Measurements from ENCODE around the gene EPAS1.

EPAS1 gene

DNA sequence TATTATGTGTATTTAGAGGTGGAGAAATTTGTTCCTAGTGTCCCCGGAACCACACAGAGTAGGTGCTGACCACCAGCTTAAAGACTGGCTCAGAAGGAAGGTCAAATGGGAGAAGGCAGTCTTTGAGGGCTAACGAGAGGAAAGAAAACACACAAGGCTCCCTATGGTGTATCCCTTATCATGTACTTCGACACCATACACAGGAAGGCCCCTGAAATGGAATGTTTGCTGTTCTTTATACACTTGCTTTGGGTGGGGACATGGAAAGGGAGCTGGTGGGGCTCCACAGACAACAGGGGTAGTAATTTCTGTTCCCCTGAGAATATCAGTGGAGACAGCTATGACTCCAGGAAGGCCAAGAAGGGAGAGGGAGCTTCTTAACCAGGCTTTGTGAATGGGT is 6.0 kb downstream of the EPAS1 start:
- TF ChIP-seq RARB (CRISPR knock-in tag; IDR thresholded peaks at IDR 0.05) (no peak), ZNF70 (CRISPR knock-in tag; IDR thresholded peaks at IDR 0.05) (no peak), ISL1 (CRISPR knock-in tag; IDR thresholded peaks at IDR 0.05) (no peak), ZC3H10 (CRISPR knock-in tag; IDR thresholded peaks at IDR 0.05) (no peak), TCF4 (CRISPR knock-in tag; IDR thresholded peaks at IDR 0.05; ENCODE audit: borderline replicate concordance) (no peak), SNAI2 (CRISPR knock-in tag; IDR thresholded peaks at IDR 0.05) (no peak), ESRRG (CRISPR knock-in tag; IDR thresholded peaks at IDR 0.05) (no peak), ZNF565 (CRISPR knock-in tag; conservative IDR thresholded peaks at IDR 0.05; ENCODE audit: low read depth) (no peak), BACH2 (CRISPR knock-in tag; IDR thresholded peaks at IDR 0.05; ENCODE audit: borderline replicate concordance) (no peak), ARNTL (CRISPR knock-in tag; IDR thresholded peaks at IDR 0.05; ENCODE audit: borderline replicate concordance, low read depth) (no peak), GLIS3 (CRISPR knock-in tag; IDR thresholded peaks at IDR 0.05) (no peak)
- TF ChIP-seq, protein P1, sequence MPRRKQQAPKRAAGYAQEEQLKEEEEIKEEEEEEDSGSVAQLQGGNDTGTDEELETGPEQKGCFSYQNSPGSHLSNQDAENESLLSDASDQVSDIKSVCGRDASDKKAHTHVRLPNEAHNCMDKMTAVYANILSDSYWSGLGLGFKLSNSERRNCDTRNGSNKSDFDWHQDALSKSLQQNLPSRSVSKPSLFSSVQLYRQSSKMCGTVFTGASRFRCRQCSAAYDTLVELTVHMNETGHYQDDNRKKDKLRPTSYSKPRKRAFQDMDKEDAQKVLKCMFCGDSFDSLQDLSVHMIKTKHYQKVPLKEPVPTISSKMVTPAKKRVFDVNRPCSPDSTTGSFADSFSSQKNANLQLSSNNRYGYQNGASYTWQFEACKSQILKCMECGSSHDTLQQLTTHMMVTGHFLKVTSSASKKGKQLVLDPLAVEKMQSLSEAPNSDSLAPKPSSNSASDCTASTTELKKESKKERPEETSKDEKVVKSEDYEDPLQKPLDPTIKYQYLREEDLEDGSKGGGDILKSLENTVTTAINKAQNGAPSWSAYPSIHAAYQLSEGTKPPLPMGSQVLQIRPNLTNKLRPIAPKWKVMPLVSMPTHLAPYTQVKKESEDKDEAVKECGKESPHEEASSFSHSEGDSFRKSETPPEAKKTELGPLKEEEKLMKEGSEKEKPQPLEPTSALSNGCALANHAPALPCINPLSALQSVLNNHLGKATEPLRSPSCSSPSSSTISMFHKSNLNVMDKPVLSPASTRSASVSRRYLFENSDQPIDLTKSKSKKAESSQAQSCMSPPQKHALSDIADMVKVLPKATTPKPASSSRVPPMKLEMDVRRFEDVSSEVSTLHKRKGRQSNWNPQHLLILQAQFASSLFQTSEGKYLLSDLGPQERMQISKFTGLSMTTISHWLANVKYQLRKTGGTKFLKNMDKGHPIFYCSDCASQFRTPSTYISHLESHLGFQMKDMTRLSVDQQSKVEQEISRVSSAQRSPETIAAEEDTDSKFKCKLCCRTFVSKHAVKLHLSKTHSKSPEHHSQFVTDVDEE (CRISPR knock-in tag; IDR thresholded peaks at IDR 0.05), result no peak
- TF ChIP-seq, protein P2, sequence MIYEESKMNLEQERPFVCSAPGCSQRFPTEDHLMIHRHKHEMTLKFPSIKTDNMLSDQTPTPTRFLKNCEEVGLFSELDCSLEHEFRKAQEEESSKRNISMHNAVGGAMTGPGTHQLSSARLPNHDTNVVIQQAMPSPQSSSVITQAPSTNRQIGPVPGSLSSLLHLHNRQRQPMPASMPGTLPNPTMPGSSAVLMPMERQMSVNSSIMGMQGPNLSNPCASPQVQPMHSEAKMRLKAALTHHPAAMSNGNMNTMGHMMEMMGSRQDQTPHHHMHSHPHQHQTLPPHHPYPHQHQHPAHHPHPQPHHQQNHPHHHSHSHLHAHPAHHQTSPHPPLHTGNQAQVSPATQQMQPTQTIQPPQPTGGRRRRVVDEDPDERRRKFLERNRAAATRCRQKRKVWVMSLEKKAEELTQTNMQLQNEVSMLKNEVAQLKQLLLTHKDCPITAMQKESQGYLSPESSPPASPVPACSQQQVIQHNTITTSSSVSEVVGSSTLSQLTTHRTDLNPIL (CRISPR knock-in tag; IDR thresholded peaks at IDR 0.05; ENCODE audit: low read depth), result no peak
- TF ChIP-seq, protein P3, sequence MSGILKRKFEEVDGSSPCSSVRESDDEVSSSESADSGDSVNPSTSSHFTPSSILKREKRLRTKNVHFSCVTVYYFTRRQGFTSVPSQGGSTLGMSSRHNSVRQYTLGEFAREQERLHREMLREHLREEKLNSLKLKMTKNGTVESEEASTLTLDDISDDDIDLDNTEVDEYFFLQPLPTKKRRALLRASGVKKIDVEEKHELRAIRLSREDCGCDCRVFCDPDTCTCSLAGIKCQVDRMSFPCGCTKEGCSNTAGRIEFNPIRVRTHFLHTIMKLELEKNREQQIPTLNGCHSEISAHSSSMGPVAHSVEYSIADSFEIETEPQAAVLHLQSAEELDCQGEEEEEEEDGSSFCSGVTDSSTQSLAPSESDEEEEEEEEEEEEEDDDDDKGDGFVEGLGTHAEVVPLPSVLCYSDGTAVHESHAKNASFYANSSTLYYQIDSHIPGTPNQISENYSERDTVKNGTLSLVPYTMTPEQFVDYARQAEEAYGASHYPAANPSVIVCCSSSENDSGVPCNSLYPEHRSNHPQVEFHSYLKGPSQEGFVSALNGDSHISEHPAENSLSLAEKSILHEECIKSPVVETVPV (CRISPR knock-in tag; IDR thresholded peaks at IDR 0.05), result no peak
- TF ChIP-seq, protein P4, sequence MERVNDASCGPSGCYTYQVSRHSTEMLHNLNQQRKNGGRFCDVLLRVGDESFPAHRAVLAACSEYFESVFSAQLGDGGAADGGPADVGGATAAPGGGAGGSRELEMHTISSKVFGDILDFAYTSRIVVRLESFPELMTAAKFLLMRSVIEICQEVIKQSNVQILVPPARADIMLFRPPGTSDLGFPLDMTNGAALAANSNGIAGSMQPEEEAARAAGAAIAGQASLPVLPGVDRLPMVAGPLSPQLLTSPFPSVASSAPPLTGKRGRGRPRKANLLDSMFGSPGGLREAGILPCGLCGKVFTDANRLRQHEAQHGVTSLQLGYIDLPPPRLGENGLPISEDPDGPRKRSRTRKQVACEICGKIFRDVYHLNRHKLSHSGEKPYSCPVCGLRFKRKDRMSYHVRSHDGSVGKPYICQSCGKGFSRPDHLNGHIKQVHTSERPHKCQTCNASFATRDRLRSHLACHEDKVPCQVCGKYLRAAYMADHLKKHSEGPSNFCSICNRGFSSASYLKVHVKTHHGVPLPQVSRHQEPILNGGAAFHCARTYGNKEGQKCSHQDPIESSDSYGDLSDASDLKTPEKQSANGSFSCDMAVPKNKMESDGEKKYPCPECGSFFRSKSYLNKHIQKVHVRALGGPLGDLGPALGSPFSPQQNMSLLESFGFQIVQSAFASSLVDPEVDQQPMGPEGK (CRISPR knock-in tag; IDR thresholded peaks at IDR 0.05; ENCODE audit: borderline replicate concordance), result no peak
- ATAC-seq, result no peak

DNA sequence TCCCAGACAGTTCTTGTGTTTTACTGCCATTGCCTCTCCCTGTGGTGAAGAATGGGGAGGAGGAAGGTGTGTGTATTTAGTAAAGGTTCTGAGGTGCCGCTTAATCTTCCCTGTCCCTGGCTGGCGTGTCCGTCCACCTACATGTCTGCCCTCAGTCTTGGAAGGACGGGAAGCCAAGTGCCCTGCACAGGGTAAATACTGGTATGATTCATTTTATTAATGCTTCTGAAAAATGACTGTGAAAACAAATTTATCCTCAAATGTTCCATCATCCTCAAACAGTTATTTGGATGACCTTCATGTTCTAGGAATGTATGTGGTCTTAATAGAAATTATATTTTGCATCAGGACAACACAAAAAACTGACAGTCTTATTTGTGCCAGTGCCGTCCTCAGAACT is 6.6 kb downstream of the EPAS1 start:
- ATAC-seq, result no peak
- TF ChIP-seq, protein P1 (CRISPR knock-in tag; IDR thresholded peaks at IDR 0.05), result no peak
- TF ChIP-seq, protein P5, sequence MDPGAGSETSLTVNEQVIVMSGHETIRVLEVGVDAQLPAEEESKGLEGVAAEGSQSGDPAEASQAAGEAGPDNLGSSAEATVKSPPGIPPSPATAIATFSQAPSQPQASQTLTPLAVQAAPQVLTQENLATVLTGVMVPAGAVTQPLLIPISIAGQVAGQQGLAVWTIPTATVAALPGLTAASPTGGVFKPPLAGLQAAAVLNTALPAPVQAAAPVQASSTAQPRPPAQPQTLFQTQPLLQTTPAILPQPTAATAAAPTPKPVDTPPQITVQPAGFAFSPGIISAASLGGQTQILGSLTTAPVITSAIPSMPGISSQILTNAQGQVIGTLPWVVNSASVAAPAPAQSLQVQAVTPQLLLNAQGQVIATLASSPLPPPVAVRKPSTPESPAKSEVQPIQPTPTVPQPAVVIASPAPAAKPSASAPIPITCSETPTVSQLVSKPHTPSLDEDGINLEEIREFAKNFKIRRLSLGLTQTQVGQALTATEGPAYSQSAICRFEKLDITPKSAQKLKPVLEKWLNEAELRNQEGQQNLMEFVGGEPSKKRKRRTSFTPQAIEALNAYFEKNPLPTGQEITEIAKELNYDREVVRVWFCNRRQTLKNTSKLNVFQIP (CRISPR knock-in tag; IDR thresholded peaks at IDR 0.05; ENCODE audit: borderline replicate concordance, low read depth), result no peak
- TF ChIP-seq, protein P2 (CRISPR knock-in tag; IDR thresholded peaks at IDR 0.05; ENCODE audit: low read depth), result no peak
- no peak for TF ChIP-seq ARNTL (CRISPR knock-in tag; IDR thresholded peaks at IDR 0.05; ENCODE audit: borderline replicate concordance, low read depth)
- TF ChIP-seq ISL1 (CRISPR knock-in tag; IDR thresholded peaks at IDR 0.05), result 0 out of 2 replicates have a peak, but pooled peaks have one; percentile 23
- TF ChIP-seq, protein P3 (CRISPR knock-in tag; IDR thresholded peaks at IDR 0.05), result no peak
